Femur (tissue), 1 donor: ENCODE measurements around the gene SLC18A2.
"Not testable (repeated sequence)": the region's sequence is repeated elsewhere in the genome, so short reads cannot be mapped to it uniquely, and the experiment has no call there.

Experiments
- DNase-seq: peaks from one replicate; pipeline ENCODE4 v3.0.0-alpha.2; 2017

SLC18A2 gene

DNA sequence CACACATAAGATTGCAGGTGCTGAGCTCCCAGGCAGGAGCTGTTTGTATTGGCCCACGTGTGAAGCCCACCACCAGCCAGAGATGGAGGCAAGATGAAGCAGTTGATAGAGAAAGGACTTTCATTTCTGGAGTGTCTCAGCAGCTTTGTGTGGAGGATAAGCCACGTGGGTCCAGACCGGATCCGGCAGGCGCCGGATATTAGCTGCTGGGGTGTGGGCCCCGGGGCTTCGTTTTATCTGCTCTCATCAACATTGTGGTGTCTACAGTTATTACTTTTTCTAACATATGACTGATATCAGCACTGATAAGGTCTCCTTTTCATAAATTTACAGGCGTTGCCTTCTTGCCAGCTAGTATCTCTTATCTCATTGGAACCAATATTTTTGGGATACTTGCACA, 25.5 kb downstream of the SLC18A2 start:
- DNase-seq: no peak

DNA sequence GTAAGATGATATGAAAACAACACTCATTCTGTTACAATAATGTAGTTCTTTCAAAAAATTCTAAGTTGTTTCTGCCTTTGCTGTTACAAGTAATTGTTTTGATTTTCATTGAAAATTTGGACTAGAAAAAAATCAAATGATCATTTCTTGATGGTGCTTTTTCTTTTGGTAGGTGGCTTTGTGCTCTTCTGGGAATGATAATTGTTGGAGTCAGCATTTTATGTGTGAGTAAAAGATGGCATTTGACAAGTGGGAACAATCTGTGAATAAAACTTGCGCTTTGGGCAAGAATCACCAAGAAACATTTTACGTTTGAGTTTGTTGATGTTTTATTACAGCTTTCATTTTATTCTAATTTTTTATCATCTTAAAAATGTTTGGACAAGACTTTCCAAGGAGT, 25.9 kb downstream of the SLC18A2 start:
- no peak for DNase-seq

DNA sequence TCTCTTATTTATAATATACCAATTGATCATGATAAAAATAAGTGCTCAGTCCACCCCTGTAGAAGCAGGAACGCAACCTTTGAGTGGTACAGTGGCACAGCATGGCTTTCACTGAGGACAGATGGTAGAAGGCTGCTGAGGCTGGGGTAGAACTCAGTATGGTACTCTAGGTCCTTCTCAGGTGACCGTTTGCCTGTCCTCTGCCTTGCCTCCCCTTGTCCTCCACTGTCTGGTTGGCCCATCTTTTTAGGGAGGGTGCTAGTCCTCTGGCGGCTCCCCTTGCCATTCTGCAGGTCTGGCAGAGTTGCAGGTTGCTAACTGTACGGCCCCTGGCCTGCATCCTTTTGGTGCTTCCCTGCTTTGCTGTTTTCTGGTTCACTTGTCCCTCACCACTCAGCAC, 27.3 kb downstream of the SLC18A2 start:
- no peak for DNase-seq

DNA sequence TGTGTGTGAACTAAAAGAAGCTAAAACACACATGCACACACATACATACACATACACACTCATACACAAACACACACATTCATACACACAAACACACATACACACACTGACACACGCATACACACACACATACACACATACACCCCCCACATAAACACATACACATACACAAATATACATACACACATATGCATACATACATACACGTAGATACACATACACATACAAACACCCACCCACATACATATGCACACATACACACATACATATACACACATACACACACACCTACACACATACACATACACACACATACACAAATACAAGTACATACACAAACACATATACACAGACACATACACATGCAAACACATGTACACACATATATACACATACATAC, 28.0 kb downstream of the SLC18A2 start:
- no peak for DNase-seq

DNA sequence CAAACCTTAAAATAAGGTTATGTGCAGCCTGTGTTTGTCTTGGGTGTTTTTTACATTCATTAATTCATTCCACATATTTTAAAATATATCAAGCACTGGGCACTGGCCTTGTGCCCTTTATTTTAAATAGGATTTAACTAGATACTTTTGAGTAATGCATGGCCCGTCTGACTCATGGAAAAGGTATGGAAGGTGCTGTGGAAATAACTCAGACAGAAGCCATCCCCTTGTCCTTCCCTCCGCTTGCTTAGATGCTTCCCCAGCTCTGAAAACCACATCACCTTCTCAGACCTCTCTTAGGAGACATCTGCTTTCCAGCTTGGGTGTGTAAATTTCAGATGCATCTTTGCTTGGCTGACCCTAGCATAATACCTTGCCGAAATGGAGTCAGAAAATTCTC, 30.5 kb downstream of the SLC18A2 start:
- no peak for DNase-seq

DNA sequence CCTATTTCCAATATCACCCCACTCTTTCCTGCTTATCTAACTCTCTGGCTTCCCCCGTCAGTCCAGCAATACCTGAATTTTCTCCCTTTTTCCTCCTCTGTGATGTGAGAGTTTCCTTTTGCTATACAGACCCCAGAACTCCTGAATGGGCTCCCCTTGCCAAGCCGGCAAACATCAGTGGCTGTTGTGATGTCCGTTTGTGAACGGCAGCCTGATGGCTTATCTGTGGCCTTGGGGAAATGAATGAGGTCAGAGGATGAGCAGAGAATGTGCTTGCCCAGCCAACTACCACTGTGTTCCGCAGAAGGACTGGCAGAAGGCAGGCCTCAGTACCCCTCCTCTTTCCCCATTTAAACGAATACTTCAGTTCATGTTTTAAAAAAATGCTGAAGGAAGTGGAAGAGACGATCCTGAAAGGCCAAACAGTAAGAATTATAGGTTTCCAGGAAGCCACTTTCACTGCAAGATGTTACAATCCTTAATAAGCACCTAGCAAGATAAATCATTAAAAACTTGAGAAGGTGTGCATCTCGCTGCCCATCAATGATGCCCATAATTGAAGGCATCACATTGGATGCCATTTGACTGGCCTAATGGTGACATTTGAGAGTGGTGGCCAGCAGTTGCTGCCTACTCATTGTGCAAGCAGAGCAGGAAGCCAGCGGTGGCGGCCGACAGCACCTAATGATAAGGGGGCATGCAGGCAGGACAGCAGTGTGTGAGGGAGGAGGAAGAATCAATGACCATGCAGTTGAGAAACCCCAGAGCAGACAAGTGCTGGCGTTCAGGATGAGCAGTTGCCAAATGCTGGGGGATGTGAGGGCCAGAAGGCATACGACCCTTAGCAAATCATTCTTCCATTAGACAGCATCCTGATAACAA, 31.5 kb downstream of the SLC18A2 start:
- DNase-seq: no peak

DNA sequence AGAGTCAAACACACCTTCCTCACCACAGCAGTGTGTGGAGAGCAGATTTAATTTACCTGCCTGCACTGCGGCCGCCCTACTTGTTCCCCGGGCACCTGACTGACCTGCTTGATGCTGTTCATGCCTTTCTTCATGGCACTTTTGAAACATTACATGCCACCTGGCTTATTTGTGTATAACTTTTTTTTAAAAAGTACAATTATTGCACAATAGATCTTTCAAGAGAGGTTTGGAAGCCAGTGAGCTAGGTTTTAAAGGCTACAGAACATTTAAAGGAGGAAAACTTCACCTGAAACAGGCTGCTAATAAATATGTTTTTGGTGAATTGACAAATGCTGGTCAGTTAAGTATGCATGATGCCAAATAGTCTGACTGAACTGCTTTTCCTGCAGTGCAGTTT, 33.1 kb downstream of the SLC18A2 start:
- DNase-seq: no peak

DNA sequence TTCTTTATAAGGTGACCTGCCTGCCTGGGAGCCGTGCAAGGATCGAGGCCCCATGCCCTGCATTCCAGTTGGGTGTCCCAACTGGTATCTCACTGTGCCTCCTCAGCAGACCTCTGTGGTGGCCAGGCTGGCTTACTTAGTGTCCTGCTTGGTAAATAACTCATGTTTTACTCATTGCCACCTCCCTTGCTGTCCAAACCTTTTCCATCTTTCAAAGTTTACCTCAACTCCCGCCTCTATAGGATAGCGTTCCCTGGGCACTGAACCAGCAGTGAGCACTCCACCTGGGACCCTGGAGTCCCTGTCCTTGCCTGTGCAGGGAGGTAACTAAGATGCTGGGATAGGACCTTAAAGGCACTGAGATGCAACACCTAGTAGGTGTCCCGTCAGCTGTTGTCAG, 33.6 kb downstream of the SLC18A2 start:
- DNase-seq: no peak

DNA sequence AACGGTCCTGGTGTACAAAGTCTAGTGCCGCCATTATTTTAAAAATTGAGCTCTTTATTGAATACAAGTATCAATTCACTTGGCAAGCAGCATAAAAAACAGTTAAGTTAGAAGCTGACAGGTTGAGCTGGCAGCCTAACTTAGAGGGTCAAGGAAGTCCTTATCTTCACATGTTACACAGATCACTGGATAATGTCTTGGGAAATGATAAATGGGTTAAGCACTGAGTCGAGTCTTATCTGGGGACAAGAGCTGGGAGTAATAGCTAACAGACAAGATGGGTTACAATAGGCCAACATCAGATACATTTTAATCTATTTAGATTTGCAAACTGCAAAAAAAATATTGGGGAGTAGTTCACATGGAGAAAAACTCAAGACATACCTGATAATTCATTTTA, 34.2 kb downstream of the SLC18A2 start:
- DNase-seq: no peak

DNA sequence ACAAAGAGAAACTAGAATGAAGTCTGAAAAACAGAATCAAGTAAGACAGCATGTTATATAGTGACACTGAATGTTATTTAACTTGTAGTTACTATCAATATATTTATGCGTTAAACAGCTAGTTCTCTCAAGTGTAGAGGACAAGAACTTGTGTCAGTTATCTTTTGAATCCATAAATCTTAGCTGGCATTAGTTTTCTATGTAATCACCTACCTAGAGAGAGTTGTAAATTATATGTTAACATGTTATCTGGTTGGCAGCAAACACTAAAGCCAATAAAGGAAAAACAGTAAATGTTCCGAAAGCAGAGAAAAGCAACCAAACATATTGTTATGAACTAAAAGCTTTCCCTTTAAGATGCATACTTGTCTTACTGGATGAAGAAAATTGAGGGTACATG, 36.8 kb downstream of the SLC18A2 start:
- no peak for DNase-seq

DNA sequence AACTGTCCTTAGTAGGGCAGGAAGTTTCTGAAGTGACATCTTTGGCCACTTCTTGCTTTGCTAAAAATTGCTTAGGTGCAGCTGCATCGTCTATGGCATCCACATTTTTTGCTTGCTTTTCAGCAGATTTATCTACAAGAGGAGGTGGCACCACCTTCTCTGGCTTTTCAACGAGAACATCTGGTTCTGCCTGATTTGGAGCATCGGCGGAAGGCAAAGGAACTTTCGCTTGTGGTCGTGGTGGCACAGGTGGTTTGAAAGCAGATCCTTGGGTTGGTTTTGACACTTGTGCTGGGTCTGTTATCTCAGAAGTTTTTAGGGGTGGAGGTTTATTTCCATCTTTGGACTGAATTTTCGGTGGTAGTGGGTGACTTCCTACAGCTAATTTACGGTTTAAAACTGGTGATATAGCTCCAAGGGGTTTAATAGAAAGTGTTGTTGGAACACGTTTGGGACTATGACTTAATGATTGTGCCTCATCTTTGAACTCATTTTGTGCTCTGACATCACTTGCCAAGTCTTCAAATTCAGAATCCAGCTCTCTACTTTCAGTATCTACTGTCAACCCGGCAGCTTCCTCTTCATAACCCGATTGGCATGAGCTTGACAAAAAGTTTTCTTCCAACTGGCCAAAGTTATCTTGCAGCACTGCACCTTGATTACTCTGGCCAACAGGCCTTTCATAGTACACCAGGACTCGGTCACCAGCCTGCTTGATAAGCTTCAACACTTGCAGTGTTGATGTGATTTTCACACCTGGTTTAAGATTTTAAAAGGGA, 44.0 kb downstream of the SLC18A2 start:
- no peak for DNase-seq

DNA sequence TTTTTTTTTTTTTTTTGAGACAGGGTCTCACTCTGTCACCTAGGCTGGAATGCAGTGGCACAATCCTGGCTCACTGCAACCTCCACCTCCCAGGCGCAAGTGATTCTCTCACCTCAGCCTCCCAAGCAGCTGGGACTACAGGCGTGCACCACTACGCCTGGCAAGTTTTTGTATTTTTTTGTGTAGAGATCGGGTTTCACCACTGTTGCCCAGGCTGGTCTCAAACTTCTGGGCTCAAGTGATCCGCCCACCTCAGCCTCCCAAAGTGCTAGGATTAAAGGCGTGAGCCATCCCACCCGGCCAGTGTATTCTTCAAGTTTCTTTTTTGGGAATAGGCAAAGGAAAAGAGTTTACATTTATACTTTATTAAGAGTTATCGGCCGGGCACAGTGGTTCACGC, 50.0 kb downstream of the SLC18A2 start:
- DNase-seq: not testable (repeated sequence)

DNA sequence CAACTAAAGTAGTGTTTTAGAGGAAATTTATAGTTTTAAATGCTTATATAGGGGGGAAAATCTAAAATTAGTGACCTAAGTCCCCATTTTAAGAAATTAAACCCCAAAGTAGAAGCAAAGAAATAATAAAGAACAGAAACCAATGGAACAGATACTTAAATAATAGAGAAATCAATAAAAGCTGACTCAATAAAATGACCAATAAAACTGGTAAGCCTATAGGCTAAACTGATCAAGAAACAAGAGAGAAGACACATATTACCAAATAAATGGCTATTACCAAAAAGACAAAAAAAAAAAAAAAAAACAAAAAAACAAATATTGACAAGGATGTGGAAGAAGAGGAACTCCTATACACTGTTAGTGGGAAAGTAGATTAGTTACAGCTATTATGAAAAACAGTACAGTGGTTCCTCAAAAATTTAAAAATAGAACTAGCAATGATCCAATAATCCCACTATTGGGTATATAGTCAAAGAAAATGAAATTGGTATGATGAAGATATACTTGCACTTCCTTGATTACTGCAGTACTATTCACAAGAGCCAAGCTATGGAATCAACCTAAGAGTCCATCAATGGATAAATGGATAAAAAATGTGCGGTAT, 53.2 kb downstream of the SLC18A2 start:
- DNase-seq: no peak

DNA sequence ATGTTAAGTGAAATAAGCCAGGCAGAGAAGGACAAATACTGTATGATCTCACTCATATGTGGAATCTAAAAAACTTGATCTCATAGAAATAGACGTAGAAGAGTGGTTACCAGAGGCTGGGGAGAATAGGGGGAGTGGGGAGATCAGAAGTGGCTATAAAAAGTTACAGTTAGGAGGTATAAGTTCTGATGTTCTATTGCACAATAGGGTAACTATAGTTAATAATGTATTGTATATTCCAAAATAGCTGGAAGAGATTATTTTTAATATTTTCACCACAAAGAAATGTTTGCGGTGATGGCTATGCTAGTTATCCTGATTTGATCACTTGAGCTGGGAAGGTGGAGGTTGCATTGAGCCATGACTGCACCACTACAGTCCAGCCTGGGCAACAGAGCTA, 53.8 kb downstream of the SLC18A2 start:
- DNase-seq: no peak

DNA sequence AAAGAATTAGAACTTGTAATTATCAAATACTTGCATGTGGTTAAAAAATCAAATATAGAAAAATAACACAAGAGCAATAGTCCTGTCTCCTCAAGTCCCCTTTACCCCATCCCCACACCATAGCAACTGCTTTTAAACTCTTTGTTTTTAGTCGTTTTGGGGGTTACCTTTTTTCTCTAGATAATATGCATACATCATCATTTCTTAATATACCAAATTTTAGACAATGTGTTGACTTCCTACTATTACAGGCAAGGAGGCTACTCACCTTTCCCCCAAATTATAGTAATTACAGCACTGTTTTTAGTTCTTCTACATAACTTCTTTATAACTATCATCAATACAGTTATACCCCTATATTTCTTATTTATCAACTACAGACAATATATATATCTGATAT, 57.3 kb downstream of the SLC18A2 start:
- no peak for DNase-seq

DNA sequence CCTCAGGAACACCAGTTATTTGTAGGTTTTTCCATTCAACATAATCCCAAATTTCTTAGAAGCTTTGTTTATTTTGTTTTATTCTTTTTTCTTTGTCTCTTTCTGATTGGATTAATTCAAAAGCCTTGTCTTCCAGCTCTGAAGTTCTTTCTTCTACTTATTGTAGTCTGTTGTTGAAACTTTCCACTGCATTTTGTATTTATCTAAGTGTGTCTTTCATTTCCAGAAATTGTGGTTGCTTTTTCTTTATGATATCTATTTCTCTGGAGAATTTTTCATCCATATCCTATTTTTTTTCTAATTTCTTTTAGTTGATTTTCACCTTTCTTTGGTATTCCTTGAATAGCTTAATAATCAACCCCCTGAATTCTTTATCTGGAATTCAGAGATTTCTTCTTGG, 58.5 kb downstream of the SLC18A2 start:
- DNase-seq: no peak

DNA sequence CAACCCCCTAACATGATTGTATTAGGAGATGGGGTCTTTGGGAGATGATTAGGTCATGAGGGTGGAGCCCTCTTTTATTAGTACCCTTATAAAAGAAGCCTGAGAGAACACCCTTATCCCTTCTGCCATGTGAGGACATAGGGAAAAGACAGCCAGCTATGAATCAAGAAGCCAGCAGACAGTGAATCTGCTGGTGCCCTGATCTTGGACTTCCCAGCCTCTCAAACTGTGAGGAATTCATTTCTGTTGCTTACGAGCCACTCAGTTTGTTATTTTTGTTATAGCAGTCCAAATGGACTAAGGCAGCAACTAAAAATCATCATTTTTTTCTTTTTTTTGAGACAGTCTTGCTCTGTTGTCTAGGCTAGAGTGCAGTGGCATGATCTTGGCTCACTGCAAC, 59.8 kb downstream of the SLC18A2 start:
- no peak for DNase-seq

DNA sequence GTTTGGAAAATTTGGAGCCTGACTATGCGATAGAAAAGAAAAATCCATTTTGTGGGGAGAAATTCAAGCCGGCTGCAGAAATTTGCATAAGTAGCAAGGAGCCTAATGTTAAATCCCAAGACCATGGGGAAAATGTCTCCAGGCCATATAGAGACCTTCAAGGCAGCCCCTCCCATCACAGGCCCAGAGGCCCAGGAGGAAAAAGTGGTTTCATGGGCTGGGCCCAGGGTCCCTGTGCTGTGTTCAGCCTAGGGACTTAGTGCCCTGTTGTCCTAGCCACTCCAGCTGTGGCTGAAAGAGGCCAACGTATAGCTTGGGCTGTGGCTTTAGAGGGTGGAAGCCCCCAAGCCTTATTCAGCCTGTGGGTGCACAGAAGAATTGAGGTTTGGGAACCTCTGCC, 62.5 kb downstream of the SLC18A2 start:
- not testable (repeated sequence) for DNase-seq

DNA sequence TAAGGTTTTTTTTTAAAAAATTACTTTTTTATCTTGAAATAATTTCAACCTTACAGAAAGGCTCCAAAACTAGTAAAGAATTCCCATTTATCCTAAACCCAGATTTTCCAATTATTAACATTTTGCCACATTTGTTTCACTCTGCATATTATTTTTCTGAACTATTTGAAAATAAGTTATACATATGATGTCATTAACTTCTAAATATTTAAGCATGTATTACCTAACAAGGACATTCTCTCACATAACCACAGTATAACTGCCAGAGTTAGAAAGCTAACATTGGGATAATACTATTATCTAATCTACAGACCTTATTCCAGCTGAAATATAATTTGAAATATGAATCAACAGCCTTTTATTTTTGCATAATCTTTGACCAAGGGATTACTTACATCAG, 65.8 kb downstream of the SLC18A2 start:
- no peak for DNase-seq

DNA sequence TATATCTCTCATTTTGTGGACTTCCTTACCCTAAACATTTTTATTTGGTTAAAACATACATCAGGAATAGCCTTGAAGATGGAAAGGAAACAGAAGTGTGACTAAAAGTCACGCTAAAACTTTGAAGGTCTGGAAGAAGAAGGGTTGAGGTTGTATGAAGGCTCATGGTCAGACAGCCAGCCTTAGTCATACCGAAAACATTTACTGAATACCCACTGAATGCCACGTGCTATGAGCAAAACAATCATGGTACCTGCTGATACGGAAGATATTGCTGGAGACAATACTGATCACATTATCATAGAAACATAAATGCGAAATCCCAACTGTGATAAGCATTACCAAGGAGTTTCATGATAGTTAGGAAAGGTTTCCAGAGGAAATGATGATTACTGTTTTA, 70.3 kb downstream of the SLC18A2 start:
- DNase-seq: no peak

DNA sequence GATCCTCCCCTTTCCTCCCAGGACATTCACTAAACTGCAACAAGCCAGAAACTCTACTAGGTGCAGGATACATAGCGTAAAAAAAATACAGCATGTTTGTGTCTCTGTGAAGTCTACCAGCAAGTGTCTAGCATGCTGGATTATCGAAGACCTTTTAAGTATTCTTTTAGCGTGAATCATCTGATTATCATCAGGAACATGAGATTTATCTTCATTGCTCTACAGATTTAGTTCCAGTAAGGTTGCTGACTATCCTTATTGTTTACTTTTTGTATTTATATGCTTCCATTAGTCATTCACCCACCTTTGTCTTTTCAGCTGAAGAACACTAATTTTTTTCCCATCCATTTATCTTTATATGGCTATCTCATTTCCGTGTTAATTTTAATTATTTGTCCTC, 71.5 kb downstream of the SLC18A2 start:
- DNase-seq: no peak

DNA sequence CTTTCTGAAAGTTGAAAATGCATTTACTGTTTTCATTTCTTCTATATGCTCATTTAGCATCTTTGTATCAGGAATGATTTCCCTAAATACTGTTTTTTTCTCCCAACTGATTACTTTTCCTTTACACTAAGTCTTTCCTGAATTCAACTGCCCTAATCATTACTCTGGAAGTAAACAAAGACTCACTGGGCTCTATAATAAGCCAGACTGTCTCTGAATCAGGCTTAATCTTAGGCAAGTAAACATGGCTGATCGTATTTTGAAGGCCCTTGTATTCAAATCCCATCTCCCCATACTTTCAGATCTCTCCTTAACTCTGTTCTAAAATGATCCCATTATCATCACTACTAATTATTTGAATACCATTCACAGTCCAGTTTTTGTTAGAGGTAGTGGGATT, 72.7 kb downstream of the SLC18A2 start:
- no peak for DNase-seq

DNA sequence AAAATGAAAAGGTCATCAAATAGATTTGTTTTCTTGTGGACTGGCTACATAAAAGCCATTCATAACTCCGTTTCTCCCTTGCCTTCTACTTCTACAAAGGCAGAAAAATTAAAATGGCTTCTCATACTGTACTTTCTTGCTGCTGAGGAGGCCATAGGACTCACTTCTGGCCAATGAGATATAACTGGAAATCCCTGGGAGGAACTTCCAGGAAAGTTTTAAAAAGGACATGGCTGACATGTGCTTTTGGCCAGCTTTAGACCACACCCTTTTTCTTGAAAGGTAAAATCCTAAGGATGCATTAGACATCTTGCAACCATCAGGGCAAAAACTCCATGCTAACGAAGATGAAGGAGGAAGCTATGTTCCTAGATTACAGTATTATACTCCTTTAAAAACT, 75.8 kb downstream of the SLC18A2 start:
- no peak for DNase-seq

DNA sequence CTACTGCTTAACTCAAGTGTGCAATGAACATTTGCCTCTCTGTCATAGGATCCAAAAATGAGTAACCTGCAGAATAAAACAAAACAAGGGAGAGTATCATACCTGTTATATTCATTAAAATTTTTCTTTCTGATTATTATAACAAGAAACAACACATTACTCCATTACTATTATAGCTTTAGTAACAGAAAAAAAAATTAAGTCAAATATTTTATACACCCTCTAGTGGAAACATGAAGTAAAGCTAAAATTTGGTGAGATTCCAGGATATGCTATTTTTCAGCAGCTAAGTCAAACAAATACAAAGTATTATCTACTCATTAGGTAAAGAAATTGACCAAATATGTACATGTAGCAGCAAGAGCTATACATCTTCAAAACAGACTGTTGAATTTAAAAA, 78.0 kb downstream of the SLC18A2 start:
- DNase-seq: no peak
